GM12892 (cell line): Measurements from ENCODE around the gene SEMA3C.

Experiments
- POLR2A ChIP-seq: IDR thresholded peaks from 2 replicates; pipeline ENCODE4 v1.6.1; 2011; ENCODE audit warnings: low read depth, low read length, control low read depth
- POLR2AphosphoS5 ChIP-seq: IDR thresholded peaks from 2 replicates; pipeline ENCODE4 v1.6.1; 2011; ENCODE audit warnings: low read depth, low read length, control low read depth

GRCh38 chr7:80851896-80852476 is 66.9 kb downstream of the SEMA3C start:
- TF ChIP-seq POLR2A (no peak), POLR2AphosphoS5 (no peak)
